Daoy (cell line): ENCODE data around the gene CMTM8. TPM values are rescaled to one million over a fixed set of nuclear protein-coding genes. Genes with fewer than 3 reads are reported as not detected.

ENCODE experiments used
- DNase-seq: peaks from one replicate; pipeline ENCODE4 v3.0.0-alpha.2; 2015; ENCODE audit warnings: low read depth
- total RNA-seq: library from RNA; depleted of rRNA; stranded (reverse); fragments of >200 nt; shearing (Covaris generic); gene quantifications from 2 replicates; pipeline ENCODE4 v1.2.3, GENCODE V29; 2014

CMTM8 gene
- total RNA-seq, 1 experiment from 2014 or later: 1.1 TPM

GRCh38 chr3:32306072-32306471 is 67.6 kb downstream of the CMTM8 start:
- DNase-seq: no peak

GRCh38 chr3:32307591-32307990 is 69.1 kb downstream of the CMTM8 start:
- no peak for DNase-seq

GRCh38 chr3:32308378-32308777 is 69.9 kb downstream of the CMTM8 start:
- no peak for DNase-seq

GRCh38 chr3:32309654-32310242 is 71.3 kb downstream of the CMTM8 start:
- DNase-seq: no peak

GRCh38 chr3:32310336-32310735 is 71.9 kb downstream of the CMTM8 start:
- no peak for DNase-seq

- DNase-seq: no peak
Observed at GRCh38 chr3:32310918-32311839, 72.7 kb downstream of the CMTM8 start.

GRCh38 chr3:32312251-32312650 is 73.8 kb downstream of the CMTM8 start:
- no peak for DNase-seq

- DNase-seq: no peak
Observed at GRCh38 chr3:32313169-32313568, 74.7 kb downstream of the CMTM8 start.

- peak; percentile 33 for DNase-seq
Observed at GRCh38 chr3:32313723-32314473, 75.4 kb downstream of the CMTM8 start.

- no peak for DNase-seq
Observed at GRCh38 chr3:32315441-32315840, 77.0 kb downstream of the CMTM8 start.

GRCh38 chr3:32316319-32316718 is 77.8 kb downstream of the CMTM8 start:
- no peak for DNase-seq

- no peak for DNase-seq
Observed at GRCh38 chr3:32316976-32317375, 78.5 kb downstream of the CMTM8 start.

GRCh38 chr3:32319607-32320006 is 81.1 kb downstream of the CMTM8 start:
- DNase-seq: no peak

GRCh38 chr3:32320080-32320479 is 81.6 kb downstream of the CMTM8 start:
- no peak for DNase-seq

GRCh38 chr3:32321095-32321790 is 82.8 kb downstream of the CMTM8 start:
- no peak for DNase-seq

- no peak for DNase-seq
Observed at GRCh38 chr3:32322311-32322710, 83.8 kb downstream of the CMTM8 start.

- no peak for DNase-seq
Observed at GRCh38 chr3:32323604-32324003, 85.1 kb downstream of the CMTM8 start.

- DNase-seq: no peak
Observed at GRCh38 chr3:32325201-32325600, 86.7 kb downstream of the CMTM8 start.

GRCh38 chr3:32325927-32326326 is 87.4 kb downstream of the CMTM8 start:
- no peak for DNase-seq

GRCh38 chr3:32326795-32327194 is 88.3 kb downstream of the CMTM8 start:
- DNase-seq: no peak

GRCh38 chr3:32334675-32335074 is 96.2 kb downstream of the CMTM8 start:
- DNase-seq: peak; percentile 17
